ENCODE results near the gene MED1. TPM values are rescaled to one million over a fixed set of nuclear protein-coding genes. Genes with fewer than 3 reads are reported as not detected.

MED1 gene
- total RNA-seq, 4 donors from 2014 or later, result 19.5 to 33.9 (median 27.2) TPM

- Histone ChIP-seq H3K27me3 (no peaks in the 10 kb centered on the region), H3K36me3 (peaks cover 13 to 45% (median 34%) of the 10 kb centered on the region in 4 donors), H3K4me1 (peaks cover 12 to 15% (median 13%) of the 10 kb centered on the region in 4 donors), H3K27ac (replicated peaks in 1 of 4) (no peak overlapping the region), H3K9me3 (no peaks in the 10 kb centered on the region), H3K4me3 (no peak overlapping the region)
- intact Hi-C loops (cut with DNase I), result loop anchor here (5.0 to 10.0 kb wide), 2 partner anchors 48 to 130 kb away; partner anchors contain the start of gene MED1
- 76% methylated on average over 6 of the region's 6 CpGs for WGBS
- DNase-seq (ENCODE audit: extremely low spot score), result no peak
- TF ChIP-seq, protein P1, sequence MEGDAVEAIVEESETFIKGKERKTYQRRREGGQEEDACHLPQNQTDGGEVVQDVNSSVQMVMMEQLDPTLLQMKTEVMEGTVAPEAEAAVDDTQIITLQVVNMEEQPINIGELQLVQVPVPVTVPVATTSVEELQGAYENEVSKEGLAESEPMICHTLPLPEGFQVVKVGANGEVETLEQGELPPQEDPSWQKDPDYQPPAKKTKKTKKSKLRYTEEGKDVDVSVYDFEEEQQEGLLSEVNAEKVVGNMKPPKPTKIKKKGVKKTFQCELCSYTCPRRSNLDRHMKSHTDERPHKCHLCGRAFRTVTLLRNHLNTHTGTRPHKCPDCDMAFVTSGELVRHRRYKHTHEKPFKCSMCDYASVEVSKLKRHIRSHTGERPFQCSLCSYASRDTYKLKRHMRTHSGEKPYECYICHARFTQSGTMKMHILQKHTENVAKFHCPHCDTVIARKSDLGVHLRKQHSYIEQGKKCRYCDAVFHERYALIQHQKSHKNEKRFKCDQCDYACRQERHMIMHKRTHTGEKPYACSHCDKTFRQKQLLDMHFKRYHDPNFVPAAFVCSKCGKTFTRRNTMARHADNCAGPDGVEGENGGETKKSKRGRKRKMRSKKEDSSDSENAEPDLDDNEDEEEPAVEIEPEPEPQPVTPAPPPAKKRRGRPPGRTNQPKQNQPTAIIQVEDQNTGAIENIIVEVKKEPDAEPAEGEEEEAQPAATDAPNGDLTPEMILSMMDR (IDR thresholded peaks at IDR 0.05), result no peak
Observed at GRCh38 chr17:39404542-39405378, 46.3 kb downstream of the MED1 start.

GRCh38 chr17:39402890-39403605 lies 48.0 kb downstream of the MED1 start:
- intact Hi-C loops (cut with DNase I), result loop anchor here (5.0 to 10.0 kb wide), 2 partner anchors 49 to 128 kb away; partner anchors contain the start of gene MED1
- Histone ChIP-seq H3K36me3 (peaks cover 0 to 28% (median 17%) of the 10 kb centered on the region in 4 donors), H3K27ac (replicated peaks in 1 of 4) (no peak overlapping the region), H3K27me3 (no peaks in the 10 kb centered on the region), H3K4me1 (peaks cover 26 to 32% (median 27%) of the 10 kb centered on the region in 4 donors), H3K4me3 (peak overlapping the region in 2 of 4 donors; percentile 76 to 94), H3K9me3 (no peaks in the 10 kb centered on the region)
- 55% methylated on average over 20 of the region's 22 CpGs for WGBS
- DNase-seq (ENCODE audit: extremely low spot score), result no peak
- no peak for TF ChIP-seq POLR2AphosphoS5 (IDR thresholded peaks at IDR 0.05)
- no peak for TF ChIP-seq POLR2A (IDR thresholded peaks at IDR 0.05; ENCODE audit: low read depth)
- no peak for TF ChIP-seq EP300 (IDR thresholded peaks at IDR 0.05)

DNA sequence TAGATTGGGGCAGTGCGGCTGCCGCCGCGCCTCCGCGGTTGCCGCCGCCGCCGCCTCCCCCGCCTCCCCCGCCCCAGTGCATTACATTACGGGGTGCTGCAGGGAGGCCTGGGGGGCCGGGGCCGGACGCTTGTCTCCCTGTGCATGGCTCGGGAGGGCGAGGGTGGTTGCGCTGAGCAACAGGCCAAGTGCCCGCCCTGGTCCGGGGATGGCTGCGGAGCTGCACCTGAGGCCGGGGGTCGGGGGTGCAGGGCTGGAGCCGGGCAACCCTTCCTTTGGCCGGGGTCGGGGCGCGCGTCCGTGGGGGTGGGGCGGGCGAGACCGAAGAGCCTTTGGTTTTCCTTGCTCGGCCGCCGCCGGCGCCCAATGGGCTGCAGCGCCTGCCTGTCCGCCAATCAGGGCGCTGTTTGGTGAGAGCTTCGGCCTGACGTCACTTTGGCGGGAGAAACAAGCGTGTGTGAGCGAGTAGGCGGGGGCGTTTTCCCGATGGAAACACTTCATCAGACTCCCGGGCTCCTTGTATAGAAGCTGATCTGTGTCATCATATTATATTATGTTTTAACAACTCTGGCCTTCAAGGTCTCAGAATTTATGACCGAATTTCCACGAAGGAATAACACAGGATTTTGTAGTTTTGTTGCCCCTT lies 48.7 kb downstream of the MED1 start:
- intact Hi-C loops (cut with DNase I), result loop anchor here (5.0 to 10.0 kb wide), 2 partner anchors 50 to 128 kb away; partner anchors contain the start of gene MED1
- TF ChIP-seq, protein P1 (IDR thresholded peaks at IDR 0.05), result no peak
- peak in 1 of 2 donors; percentile 62 for TF ChIP-seq POLR2AphosphoS5 (IDR thresholded peaks at IDR 0.05)
- Histone ChIP-seq H3K27ac (replicated peaks in 1 of 4) (peak overlapping the region; percentile 91 to 94 (median 92)), H3K36me3 (peaks cover 0 to 21% (median 11%) of the 10 kb centered on the region in 4 donors), H3K27me3 (no peaks in the 10 kb centered on the region), H3K9me3 (no peaks in the 10 kb centered on the region), H3K4me1 (peaks cover 26 to 39% (median 27%) of the 10 kb centered on the region in 4 donors), H3K4me3 (peak overlapping the region; percentile 76 to 96 (median 94))
- under 1% methylated on average over 28 of the region's 53 CpGs for WGBS
- peak; percentile 97 for DNase-seq (ENCODE audit: extremely low spot score)

DNA sequence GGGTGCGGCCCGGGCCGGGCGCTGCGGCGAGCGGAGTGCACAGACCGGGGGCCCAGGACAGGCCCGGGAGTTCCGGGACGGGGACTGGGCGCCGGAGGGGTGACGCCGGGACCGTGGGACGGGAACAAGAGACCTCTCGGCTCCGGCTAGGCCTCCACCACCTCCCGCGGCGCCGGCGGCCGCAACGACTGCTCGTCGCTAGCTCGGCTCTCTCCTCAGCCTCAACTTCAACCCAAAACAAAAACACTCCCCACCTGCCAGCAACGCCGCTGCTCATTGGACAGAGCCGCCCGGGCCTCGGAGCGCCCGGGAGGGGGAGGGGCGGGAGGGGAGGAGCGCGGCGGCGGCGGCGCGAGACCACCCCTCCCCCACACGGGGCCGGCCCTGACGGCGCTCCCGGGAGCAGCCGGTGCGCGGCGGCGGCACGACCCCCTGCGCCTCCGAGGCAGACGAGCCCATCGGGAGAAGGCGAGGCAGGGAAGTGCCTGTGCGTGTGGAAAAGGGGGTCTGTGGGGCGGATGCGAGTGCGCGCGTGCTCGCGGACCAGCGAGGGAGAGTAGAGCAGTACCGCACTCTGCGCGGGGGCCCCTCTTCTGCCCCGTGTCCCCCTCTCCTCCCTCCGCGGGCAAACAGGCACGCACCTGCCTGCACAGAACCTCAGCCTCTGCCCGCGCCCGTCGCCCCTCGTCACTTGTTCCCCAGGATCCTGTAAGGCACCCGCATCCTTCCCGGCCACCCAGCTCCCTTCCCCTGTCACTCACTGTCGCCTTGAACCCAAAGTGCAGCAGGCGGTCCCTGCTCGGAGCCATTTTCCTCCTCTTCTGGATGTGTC lies 49.4 kb downstream of the MED1 start, which contains the start of gene FBXL20:
Gene FBXL20 (minus strand): TSS at position 215 of the 832 bp plus-strand sequence. CDS start 224 bp downstream, outside the sequence.
- Histone ChIP-seq H3K27me3 (no peaks in the 10 kb centered on the region), H3K4me3 (peak within 1 kb of the TSS; percentile 76 to 96 (median 94)), H3K27ac (replicated peaks in 1 of 4) (peak within 1 kb of the TSS; percentile 91 to 94 (median 92)), H3K36me3 (peaks cover 0 to 14% (median 10%) of the 10 kb centered on the region in 4 donors), H3K9me3 (no peaks in the 10 kb centered on the region), H3K4me1 (peaks cover 26 to 43% (median 27%) of the 10 kb centered on the region in 4 donors)
- DNase-seq (ENCODE audit: extremely low spot score), result peak; percentile 98
- WGBS, result under 1% methylated on average over 54 of the region's 86 CpGs
- TF ChIP-seq POLR2AphosphoS5 (IDR thresholded peaks at IDR 0.05) (peak; percentile 91 to 93), EP300 (IDR thresholded peaks at IDR 0.05) (no peak), POLR2A (IDR thresholded peaks at IDR 0.05; ENCODE audit: low read depth) (peak; percentile 81)
- TF ChIP-seq, protein P1 (IDR thresholded peaks at IDR 0.05), result no peak
- intact Hi-C loops (cut with DNase I), result loop anchor here (5.0 to 10.0 kb wide), 2 partner anchors 51 to 127 kb away; partner anchors contain the start of gene MED1

Data from esophagus muscularis mucosa (tissue), 4 donors.